AG10803 (cell line): ENCODE results near the gene SIK3.
"Not testable (repeated sequence)": the region's sequence is repeated elsewhere in the genome, so short reads cannot be mapped to it uniquely, and the experiment has no call there.

Experiments
- DNase-seq: peaks from one replicate; pipeline ENCODE4 v3.0.0; 2010; ENCODE audit warnings: low read depth
- H3K4me3 ChIP-seq: 2 replicates; pipeline ENCODE4 v1.5.1; 2011; ENCODE audit warnings: mild to moderate bottlenecking, low read length, control low read depth
- TF ChIP-seq, protein P1 (sequence below): conservative IDR thresholded peaks from 2 replicates; pipeline ENCODE4 v1.5.1; 2011; ENCODE audit warnings: mild to moderate bottlenecking, low read length, control low read depth, inconsistent platforms

SIK3 gene

GRCh38 chr11:117134431-117134830, 36.2 kb upstream of the SIK3 start:
- H3K4me3 ChIP-seq = no peak overlapping the region
- TF ChIP-seq, protein P1, sequence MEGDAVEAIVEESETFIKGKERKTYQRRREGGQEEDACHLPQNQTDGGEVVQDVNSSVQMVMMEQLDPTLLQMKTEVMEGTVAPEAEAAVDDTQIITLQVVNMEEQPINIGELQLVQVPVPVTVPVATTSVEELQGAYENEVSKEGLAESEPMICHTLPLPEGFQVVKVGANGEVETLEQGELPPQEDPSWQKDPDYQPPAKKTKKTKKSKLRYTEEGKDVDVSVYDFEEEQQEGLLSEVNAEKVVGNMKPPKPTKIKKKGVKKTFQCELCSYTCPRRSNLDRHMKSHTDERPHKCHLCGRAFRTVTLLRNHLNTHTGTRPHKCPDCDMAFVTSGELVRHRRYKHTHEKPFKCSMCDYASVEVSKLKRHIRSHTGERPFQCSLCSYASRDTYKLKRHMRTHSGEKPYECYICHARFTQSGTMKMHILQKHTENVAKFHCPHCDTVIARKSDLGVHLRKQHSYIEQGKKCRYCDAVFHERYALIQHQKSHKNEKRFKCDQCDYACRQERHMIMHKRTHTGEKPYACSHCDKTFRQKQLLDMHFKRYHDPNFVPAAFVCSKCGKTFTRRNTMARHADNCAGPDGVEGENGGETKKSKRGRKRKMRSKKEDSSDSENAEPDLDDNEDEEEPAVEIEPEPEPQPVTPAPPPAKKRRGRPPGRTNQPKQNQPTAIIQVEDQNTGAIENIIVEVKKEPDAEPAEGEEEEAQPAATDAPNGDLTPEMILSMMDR = no peak

GRCh38 chr11:117130879-117131278, 32.7 kb upstream of the SIK3 start:
- no peak overlapping the region for H3K4me3 ChIP-seq
- TF ChIP-seq, protein P1 = no peak
- DNase-seq = no peak

More at GRCh38 chr11:117134431-117134830, 36.2 kb upstream of the SIK3 start:
- no peak for DNase-seq

- not testable (repeated sequence) for DNase-seq, H3K4me3 ChIP-seq
Measured at GRCh38 chr11:117130396-117130795, 32.2 kb upstream of the SIK3 start.

DNA sequence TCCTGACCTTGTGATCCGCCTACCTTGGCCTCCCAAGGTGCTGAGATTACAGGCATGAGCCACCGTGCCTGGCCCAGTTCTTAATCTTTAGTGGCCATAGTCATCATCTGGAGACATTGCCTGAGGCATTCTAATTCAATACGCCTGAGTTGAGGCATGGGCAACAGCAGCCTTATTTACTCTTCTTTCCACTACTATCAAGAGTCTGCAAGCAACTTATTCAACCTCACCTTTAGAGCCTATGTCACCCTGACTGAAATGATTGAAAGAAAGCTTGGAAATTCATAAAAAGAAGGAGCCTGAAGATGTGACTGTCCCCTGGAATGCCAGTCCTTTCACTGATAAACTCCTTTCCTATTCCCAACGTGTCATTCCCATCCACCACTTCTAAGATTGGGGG, 30.1 kb upstream of the SIK3 start:
- no peak for DNase-seq

GRCh38 chr11:117127171-117127901, 29.1 kb upstream of the SIK3 start:
- H3K4me3 ChIP-seq = no peak overlapping the region
- TF ChIP-seq, protein P1 = no peak
- no peak for DNase-seq

More for the DNA sequence above, 30.1 kb upstream of the SIK3 start:
- TF ChIP-seq, protein P1 = no peak
- no peak overlapping the region for H3K4me3 ChIP-seq

- DNase-seq = no peak
- no peak overlapping the region for H3K4me3 ChIP-seq
- TF ChIP-seq, protein P1 = no peak
Measured at GRCh38 chr11:117126223-117126965, 28.2 kb upstream of the SIK3 start.

DNA sequence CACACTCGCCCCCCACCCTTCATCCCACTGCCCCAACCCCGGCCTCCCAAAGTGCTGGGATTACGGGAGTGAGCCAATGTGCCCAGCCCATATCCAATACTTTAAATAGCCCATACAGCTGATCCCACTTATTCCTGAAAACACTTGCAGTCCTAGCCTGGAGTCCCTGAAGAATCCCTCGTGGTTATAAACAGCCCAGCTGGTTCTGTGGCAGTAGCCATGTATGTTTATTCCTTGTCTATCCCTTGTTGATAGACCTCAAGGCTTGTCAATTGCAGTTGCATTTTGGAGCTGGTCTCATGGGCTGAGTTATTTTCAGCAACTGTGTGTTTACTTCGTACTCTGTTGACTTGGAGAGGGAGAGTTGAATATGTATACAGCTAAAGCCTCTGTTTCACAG, 24.3 kb upstream of the SIK3 start:
- TF ChIP-seq, protein P1 = no peak
- H3K4me3 ChIP-seq = no peak overlapping the region
- no peak for DNase-seq
